ENCODE measurements around the gene PLK2.

PLK2 gene

DNA sequence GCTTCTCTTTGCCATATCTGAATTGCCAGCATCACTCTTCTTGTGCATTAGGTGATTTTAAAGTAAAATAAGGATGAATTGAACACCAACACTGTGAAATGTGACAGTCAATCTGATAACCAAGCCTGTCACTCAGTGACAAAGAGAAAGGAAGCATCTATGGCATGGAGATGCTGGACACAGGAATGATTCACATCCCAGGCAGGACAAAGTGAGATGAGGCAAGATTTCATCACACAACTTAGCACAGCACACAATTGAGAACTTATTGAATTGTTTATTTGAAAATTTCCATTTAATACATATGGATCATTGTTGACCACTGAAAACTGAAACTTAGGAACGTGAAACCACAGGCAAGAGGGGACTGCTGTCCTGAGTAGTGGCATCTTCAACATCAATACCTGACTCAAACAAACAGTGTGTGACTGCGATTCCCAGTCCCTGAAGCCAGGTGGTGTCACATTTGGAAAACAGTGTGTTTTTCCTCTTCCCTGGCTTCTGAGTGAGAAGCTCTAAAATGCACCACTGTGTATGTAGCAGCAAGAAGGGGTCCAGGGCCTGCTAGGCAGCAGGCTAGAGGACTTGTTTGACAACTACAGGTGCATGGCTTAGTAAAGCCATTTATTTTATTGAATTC lies 42.0 kb upstream of the PLK2 start:
- DNase-seq (ENCODE audit: low read depth, low spot score): no peak
- H3K9ac ChIP-seq (ENCODE audit: insufficient read length, low read depth): no peak overlapping the region
- no peaks in the 10 kb centered on the region for H3K27me3 ChIP-seq (ENCODE audit: insufficient read depth, insufficient read length)
- no peaks in the 10 kb centered on the region for H3K9me3 ChIP-seq (ENCODE audit: insufficient read depth, low read length)
- no peak for TF ChIP-seq SUZ12 (IDR thresholded peaks at IDR 0.05; ENCODE audit: extremely low read depth, insufficient read depth, insufficient read length)
- no peak for TF ChIP-seq ZNF274 (IDR thresholded peaks at IDR 0.05; ENCODE audit: low read depth, low read length)
- TF ChIP-seq YY1 (IDR thresholded peaks at IDR 0.05; ENCODE audit: insufficient read depth, insufficient read length): no peak
- no peaks in the 10 kb centered on the region for H3K4me1 ChIP-seq (ENCODE audit: insufficient read depth, insufficient read length)
- no peaks in the 10 kb centered on the region for H3K36me3 ChIP-seq (ENCODE audit: insufficient read depth, insufficient read length, low read length)
- H3K4me3 ChIP-seq (ENCODE audit: insufficient read length, low read depth): no peak overlapping the region

DNA sequence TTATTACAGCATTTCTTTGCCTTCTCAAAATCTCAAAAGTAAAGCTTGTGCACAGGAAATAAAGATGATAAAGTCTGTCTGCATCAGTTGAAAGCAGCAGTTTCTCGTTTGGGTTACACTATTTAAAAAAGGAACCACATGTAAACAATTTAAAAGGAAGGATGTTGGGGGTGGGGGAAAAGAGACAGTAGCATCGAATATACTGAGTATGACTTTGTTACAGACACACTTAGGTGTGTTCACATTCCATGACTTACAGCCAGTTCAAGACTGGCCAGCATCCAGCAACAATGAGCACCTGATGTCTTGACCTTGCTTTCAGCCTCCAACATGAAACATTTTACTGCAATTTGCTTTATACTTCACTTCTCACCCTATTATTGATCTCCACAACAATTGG lies 40.1 kb upstream of the PLK2 start:
- H3K9ac ChIP-seq (ENCODE audit: insufficient read length, low read depth): no peak overlapping the region
- no peak for TF ChIP-seq ZNF274 (IDR thresholded peaks at IDR 0.05; ENCODE audit: low read depth, low read length)
- TF ChIP-seq SUZ12 (IDR thresholded peaks at IDR 0.05; ENCODE audit: extremely low read depth, insufficient read depth, insufficient read length): no peak
- TF ChIP-seq YY1 (IDR thresholded peaks at IDR 0.05; ENCODE audit: insufficient read depth, insufficient read length): no peak
- H3K4me3 ChIP-seq (ENCODE audit: insufficient read length, low read depth): no peak overlapping the region
- no peaks in the 10 kb centered on the region for H3K4me1 ChIP-seq (ENCODE audit: insufficient read depth, insufficient read length)
- H3K27me3 ChIP-seq (ENCODE audit: insufficient read depth, insufficient read length): no peaks in the 10 kb centered on the region
- H3K36me3 ChIP-seq (ENCODE audit: insufficient read depth, insufficient read length, low read length): no peaks in the 10 kb centered on the region
- no peak for DNase-seq (ENCODE audit: low read depth, low spot score)
- no peaks in the 10 kb centered on the region for H3K9me3 ChIP-seq (ENCODE audit: insufficient read depth, low read length)

DNA sequence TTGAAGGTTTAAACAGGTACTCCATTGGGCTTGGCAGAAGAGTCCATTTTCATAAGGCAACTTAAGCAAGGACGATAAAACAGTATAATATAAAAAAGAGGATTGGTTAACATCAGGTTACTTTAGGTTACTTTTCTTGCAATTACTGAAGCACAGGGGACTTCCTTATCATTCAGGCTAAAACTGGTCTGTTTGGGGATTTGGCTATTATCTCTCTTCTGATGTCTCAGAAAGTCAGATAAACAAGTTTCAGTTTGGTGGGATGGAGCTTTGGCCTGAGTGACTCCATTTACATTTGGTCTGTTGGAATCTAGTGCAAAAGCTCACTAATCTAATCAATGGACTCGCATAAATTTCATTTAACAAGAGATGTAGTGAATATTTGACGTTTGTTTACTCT lies 39.3 kb upstream of the PLK2 start:
- Histone ChIP-seq H3K27me3 (ENCODE audit: insufficient read depth, insufficient read length) (no peaks in the 10 kb centered on the region), H3K9ac (ENCODE audit: insufficient read length, low read depth) (no peak overlapping the region), H3K4me3 (ENCODE audit: insufficient read length, low read depth) (no peak overlapping the region), H3K4me1 (ENCODE audit: insufficient read depth, insufficient read length) (no peaks in the 10 kb centered on the region), H3K9me3 (ENCODE audit: insufficient read depth, low read length) (no peaks in the 10 kb centered on the region), H3K36me3 (ENCODE audit: insufficient read depth, insufficient read length, low read length) (no peaks in the 10 kb centered on the region)
- TF ChIP-seq SUZ12 (IDR thresholded peaks at IDR 0.05; ENCODE audit: extremely low read depth, insufficient read depth, insufficient read length): no peak
- TF ChIP-seq YY1 (IDR thresholded peaks at IDR 0.05; ENCODE audit: insufficient read depth, insufficient read length): no peak
- TF ChIP-seq ZNF274 (IDR thresholded peaks at IDR 0.05; ENCODE audit: low read depth, low read length): no peak
- DNase-seq (ENCODE audit: low read depth, low spot score): no peak

DNA sequence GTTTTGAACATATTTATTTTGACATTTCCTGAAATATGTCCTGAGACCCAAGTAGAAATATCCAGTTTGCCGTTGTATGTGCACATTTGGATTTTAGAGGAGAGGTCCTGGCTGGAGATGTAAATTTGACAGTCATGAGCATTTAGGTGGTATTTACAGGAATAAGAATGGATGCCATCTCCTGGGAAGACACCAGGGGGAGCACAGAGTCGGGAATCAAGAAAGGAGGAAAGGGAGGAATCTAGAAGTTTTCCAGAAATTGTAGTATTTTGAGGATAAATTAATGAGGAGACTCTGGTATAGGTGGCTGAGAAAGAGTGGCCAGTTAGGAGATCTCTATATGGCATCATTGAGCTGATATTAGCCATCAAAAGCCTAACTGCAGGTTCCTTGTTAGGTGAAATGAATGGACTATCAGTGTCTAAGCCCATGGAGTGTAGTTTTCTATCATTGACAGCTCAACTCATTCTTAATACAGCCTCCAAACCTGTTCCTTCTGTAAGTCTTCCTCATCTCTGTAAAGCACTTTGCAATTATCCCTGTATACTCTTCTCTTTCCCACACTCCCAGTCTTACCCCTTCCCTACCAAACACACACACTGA lies 38.6 kb upstream of the PLK2 start:
- Histone ChIP-seq H3K36me3 (ENCODE audit: insufficient read depth, insufficient read length, low read length) (no peaks in the 10 kb centered on the region), H3K9me3 (ENCODE audit: insufficient read depth, low read length) (no peaks in the 10 kb centered on the region), H3K4me3 (ENCODE audit: insufficient read length, low read depth) (no peak overlapping the region), H3K4me1 (ENCODE audit: insufficient read depth, insufficient read length) (no peaks in the 10 kb centered on the region), H3K27me3 (ENCODE audit: insufficient read depth, insufficient read length) (no peaks in the 10 kb centered on the region), H3K9ac (ENCODE audit: insufficient read length, low read depth) (no peak overlapping the region)
- DNase-seq (ENCODE audit: low read depth, low spot score): peak; percentile 22
- TF ChIP-seq ZNF274 (IDR thresholded peaks at IDR 0.05; ENCODE audit: low read depth, low read length) (no peak), SUZ12 (IDR thresholded peaks at IDR 0.05; ENCODE audit: extremely low read depth, insufficient read depth, insufficient read length) (no peak), YY1 (IDR thresholded peaks at IDR 0.05; ENCODE audit: insufficient read depth, insufficient read length) (no peak)

DNA sequence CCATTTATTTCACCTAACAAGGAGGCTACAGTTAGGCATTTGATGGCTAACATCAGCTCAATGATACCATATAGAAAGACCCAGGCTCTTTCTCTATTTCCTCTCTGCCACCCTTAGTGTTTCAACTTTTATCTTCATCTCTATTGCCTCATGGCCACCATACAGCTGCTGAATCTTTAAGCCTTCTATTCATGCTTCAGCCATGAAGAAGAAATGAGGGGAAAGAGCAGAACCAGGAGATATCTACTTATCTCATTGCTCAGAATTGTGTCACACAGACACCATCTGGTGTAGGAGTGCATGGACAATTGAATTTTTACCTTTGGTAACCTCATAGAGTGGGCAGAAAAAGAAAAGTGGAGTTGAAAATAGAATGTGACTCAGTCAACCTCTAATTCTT lies 38.0 kb upstream of the PLK2 start:
- no peak for TF ChIP-seq SUZ12 (IDR thresholded peaks at IDR 0.05; ENCODE audit: extremely low read depth, insufficient read depth, insufficient read length)
- TF ChIP-seq YY1 (IDR thresholded peaks at IDR 0.05; ENCODE audit: insufficient read depth, insufficient read length): no peak
- TF ChIP-seq ZNF274 (IDR thresholded peaks at IDR 0.05; ENCODE audit: low read depth, low read length): no peak
- H3K4me3 ChIP-seq (ENCODE audit: insufficient read length, low read depth): no peak overlapping the region
- no peaks in the 10 kb centered on the region for H3K9me3 ChIP-seq (ENCODE audit: insufficient read depth, low read length)

DNA sequence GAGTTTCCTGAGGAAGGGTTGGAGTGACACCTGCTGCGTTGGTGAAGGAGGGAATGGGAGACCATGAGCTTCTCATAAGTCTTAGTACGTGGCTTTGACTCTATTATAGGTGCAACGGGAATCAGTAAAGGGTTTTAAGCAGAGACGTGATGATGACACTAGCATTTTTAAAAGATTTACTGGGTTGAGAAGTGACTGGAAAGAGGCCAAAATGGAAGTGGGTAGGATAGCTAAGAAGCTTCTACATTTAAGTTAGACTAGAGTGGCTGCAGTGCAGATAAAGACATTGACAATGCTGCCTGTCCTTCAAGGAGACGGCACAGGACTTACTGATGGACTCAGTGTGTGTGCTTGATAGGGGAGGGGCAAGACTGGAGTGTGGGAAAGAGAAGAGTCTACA lies 37.5 kb upstream of the PLK2 start:
- no peak for DNase-seq (ENCODE audit: low read depth, low spot score)
- H3K9ac ChIP-seq (ENCODE audit: insufficient read length, low read depth): no peak overlapping the region
- TF ChIP-seq ZNF274 (IDR thresholded peaks at IDR 0.05; ENCODE audit: low read depth, low read length) (no peak), YY1 (IDR thresholded peaks at IDR 0.05; ENCODE audit: insufficient read depth, insufficient read length) (no peak), SUZ12 (IDR thresholded peaks at IDR 0.05; ENCODE audit: extremely low read depth, insufficient read depth, insufficient read length) (no peak)
- no peaks in the 10 kb centered on the region for H3K36me3 ChIP-seq (ENCODE audit: insufficient read depth, insufficient read length, low read length)
- no peaks in the 10 kb centered on the region for H3K9me3 ChIP-seq (ENCODE audit: insufficient read depth, low read length)
- no peaks in the 10 kb centered on the region for H3K4me1 ChIP-seq (ENCODE audit: insufficient read depth, insufficient read length)
- H3K4me3 ChIP-seq (ENCODE audit: insufficient read length, low read depth): no peak overlapping the region
- H3K27me3 ChIP-seq (ENCODE audit: insufficient read depth, insufficient read length): no peaks in the 10 kb centered on the region

More for the DNA sequence above, 38.0 kb upstream of the PLK2 start:
- no peaks in the 10 kb centered on the region for H3K36me3 ChIP-seq (ENCODE audit: insufficient read depth, insufficient read length, low read length)
- H3K9ac ChIP-seq (ENCODE audit: insufficient read length, low read depth): no peak overlapping the region
- H3K4me1 ChIP-seq (ENCODE audit: insufficient read depth, insufficient read length): no peaks in the 10 kb centered on the region
- H3K27me3 ChIP-seq (ENCODE audit: insufficient read depth, insufficient read length): no peaks in the 10 kb centered on the region
- DNase-seq (ENCODE audit: low read depth, low spot score): no peak

DNA sequence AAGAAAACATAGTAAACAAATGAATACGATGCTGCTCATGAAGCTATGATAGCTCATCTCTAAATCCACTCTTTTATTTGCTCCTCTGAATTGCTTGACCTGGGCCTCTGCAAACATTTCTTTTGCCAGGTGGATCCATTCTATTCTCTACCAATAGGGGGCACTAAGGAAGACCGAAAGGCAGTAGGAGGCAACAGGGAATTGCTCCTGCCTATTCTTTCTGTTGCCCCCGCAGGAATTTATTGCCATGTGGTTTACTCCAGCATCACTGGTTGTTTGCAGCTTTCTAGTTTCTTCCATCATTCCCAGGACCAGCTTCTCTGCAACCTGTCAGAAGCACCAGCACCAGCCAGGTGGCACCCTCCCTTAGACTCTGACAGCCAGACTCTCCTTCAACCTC lies 36.6 kb upstream of the PLK2 start:
- H3K9me3 ChIP-seq (ENCODE audit: insufficient read depth, low read length): no peaks in the 10 kb centered on the region
- H3K36me3 ChIP-seq (ENCODE audit: insufficient read depth, insufficient read length, low read length): no peaks in the 10 kb centered on the region
- H3K4me1 ChIP-seq (ENCODE audit: insufficient read depth, insufficient read length): no peaks in the 10 kb centered on the region
- TF ChIP-seq SUZ12 (IDR thresholded peaks at IDR 0.05; ENCODE audit: extremely low read depth, insufficient read depth, insufficient read length): no peak
- TF ChIP-seq YY1 (IDR thresholded peaks at IDR 0.05; ENCODE audit: insufficient read depth, insufficient read length): no peak
- no peak for TF ChIP-seq ZNF274 (IDR thresholded peaks at IDR 0.05; ENCODE audit: low read depth, low read length)
- no peak overlapping the region for H3K9ac ChIP-seq (ENCODE audit: insufficient read length, low read depth)
- no peak overlapping the region for H3K4me3 ChIP-seq (ENCODE audit: insufficient read length, low read depth)
- no peak for DNase-seq (ENCODE audit: low read depth, low spot score)
- H3K27me3 ChIP-seq (ENCODE audit: insufficient read depth, insufficient read length): no peaks in the 10 kb centered on the region
